HS-27A (cell line): ENCODE results near the gene CIPC.

Experiments used
- DNase-seq: peaks from one replicate; pipeline ENCODE4 v3.0.0-alpha.2; 2012; ENCODE audit warnings: low read depth, missing footprints

Gene CIPC

DNA sequence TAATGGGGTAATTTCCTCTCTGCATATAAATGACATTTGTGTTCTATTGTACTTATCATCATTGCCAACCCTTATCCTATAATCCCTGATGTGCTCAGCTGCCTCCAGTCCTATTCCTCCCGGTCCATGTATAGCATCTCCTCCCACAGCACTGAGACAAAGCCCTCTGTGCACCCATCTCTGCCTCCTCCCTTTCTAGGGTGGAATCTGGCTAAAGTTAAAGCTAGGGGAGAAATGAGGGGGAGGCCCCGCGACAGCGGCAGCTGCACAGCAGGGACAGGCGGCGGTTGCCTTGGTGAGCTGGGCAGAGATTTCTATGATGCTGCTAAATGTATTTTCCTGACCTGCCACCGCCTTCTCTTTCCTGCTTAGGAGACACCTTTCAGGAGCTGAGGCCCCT is 56.4 kb downstream of the CIPC start:
- no peak for DNase-seq

DNA sequence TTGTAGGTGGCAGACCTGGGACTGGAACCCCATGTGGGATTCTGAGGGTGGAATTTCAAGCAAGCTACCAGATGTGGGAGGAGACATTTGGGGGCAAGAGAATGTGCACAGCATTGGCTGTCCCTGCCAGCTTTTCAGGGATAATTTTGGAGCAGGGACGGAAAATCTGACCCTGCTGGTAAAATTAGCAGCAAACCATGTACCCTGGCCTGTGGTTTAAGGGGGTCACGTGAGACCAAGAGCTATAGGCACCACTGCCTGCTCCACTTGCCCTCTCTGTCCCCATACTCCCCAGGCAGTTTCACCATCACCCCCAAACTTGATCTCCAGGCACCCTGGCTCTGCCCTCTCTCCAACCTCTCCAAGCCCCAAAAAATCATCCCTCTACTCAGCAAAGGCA is 57.0 kb downstream of the CIPC start:
- DNase-seq, result no peak

DNA sequence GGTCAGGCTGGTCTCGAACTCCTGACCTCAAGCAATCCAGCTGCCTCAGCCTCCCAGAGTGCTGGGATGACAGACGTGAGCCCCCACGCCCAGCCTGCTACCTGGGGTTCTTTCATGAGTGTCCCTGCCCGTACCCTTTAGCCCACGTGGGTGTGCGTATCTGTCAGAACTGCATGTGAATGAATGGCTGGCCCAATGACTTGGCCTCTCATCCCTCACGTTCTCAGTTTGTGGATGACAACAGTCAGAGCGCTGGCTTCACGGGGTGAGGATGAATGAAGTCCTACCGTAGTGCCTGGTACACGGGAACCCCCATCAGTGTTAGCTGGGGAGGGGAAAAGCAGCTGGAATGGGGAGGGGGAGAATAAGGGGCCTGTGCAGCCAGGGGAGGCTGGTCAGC is 59.7 kb downstream of the CIPC start:
- no peak for DNase-seq

DNA sequence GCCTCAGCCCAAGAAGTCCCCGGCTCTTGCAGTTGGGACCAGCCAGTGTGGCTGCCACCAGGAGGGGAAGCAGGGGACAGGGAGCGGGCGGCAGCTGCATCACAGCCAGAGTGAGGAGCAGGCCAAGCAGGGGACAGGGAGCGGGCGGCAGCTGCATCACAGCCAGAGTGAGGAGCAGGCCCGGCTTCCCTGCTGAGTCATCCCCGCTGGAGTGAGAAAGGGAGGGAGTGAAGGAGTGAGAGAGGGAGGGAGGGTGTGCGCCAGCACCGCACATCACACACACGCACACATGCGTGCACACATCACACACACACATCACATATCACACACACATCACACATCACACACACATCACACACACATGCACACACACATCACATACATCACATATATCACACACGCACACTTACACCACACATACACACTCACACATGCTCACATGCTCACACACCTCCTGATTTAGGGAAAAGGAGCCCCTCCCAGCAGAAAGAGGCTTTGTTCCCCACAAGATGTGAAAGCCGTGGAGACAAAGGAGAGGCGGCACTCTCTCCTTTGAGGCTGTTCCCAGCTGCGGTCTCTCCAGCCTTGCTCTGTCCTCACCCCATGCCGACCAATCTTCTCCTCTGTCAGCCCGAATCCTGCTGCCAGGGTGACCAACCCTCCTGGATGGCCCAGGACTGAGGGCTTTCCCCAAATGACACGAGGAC is 60.3 kb downstream of the CIPC start:
- no peak for DNase-seq

DNA sequence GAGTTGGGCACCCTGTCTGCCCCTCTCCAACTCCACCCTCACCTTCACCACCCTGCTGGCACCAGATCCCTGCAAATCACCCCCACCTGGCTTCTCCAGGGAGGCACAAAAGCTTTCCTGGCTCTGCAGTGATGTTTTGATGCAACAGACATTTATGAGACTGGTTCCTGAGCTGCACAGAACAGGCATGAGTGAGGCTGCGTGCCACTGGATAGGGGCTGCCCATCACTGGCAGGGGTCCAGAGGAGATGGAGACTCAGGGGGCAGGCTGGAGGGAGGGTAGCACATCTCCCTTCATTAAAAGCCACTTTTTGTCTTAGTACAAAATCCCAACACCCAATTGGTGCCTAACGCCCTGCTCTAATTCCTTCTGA is 60.8 kb downstream of the CIPC start:
- DNase-seq, result no peak

DNA sequence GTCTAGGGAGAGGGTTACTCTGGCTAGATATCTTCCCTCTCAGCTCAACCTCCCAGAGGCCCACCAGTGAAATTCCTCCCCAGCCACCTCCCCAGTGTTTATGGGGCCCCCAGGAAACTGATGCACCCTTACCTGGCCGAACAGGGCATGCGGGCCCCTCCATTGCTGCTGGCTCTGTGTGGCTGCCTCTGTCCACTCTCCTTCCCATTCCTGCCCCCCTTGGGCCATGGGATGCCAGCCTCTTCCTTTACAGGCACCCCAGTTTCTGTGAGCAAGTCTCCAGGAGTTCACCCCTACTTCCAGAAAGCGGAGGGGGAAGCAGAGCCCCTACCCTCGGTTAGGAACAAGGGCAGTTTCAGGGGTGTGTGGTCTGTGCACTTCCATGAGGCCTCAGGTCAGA is 63.0 kb downstream of the CIPC start:
- no peak for DNase-seq
